Immature natural killer cell (primary cell): ENCODE measurements around the gene SESN3. TPM values are rescaled to one million over a fixed set of nuclear protein-coding genes. Genes with fewer than 3 reads are reported as not detected.
"Not testable (repeated sequence)": the region's sequence is repeated elsewhere in the genome, so short reads cannot be mapped to it uniquely, and the experiment has no call there.

ENCODE experiments used
- DNase-seq, 3 donors: peaks; one replicate each; pipeline ENCODE4 v3.0.0; 2022; ENCODE audit warnings: mixed read lengths in 1 of 3
- H3K27ac Mint-ChIP-seq, 6 donors: one replicate each; pipeline ENCODE4 v1.8.0; 2020; ENCODE audit warnings: mixed read lengths in 6 of 6, mild to moderate bottlenecking in 5 of 6, inconsistent platforms in 4 of 6, moderate library complexity in 3 of 6
- H3K27me3 Mint-ChIP-seq, 3 donors: one replicate each; pipeline ENCODE4 v1.8.0; 2020 to 2021; ENCODE audit warnings: low read depth in 3 of 3, mild to moderate bottlenecking in 3 of 3, mixed read lengths in 3 of 3, moderate library complexity in 3 of 3, inconsistent platforms in 1 of 3
- H3K36me3 Mint-ChIP-seq, 3 donors: one replicate each; pipeline ENCODE4 v1.8.0; 2020; ENCODE audit warnings: mixed read lengths in 3 of 3, inconsistent platforms in 2 of 3, mild to moderate bottlenecking in 2 of 3
- H3K4me1 Mint-ChIP-seq, 2 donors: one replicate each; pipeline ENCODE4 v1.8.0; 2020; ENCODE audit warnings: inconsistent platforms in 2 of 2, mild to moderate bottlenecking in 2 of 2, mixed read lengths in 2 of 2, moderate library complexity in 1 of 2
- H3K4me3 Mint-ChIP-seq, 5 donors: one replicate each; pipeline ENCODE4 v1.8.0; 2020; ENCODE audit warnings: mild to moderate bottlenecking in 5 of 5, mixed read lengths in 5 of 5, inconsistent platforms in 3 of 5, moderate library complexity in 3 of 5
- H3K9me3 Mint-ChIP-seq, 6 donors: one replicate each; pipeline ENCODE4 v1.8.0; 2020; ENCODE audit warnings: mild to moderate bottlenecking in 6 of 6, mixed read lengths in 6 of 6, inconsistent platforms in 4 of 6, moderate library complexity in 3 of 6
- polyA plus RNA-seq, 3 donors: library from polyadenylated mRNA; unstranded; fragments of 300-500 nt; fragmentation: Illumina TruSeq; gene quantifications; one replicate each; pipeline ENCODE4 v1.2.3, GENCODE V29; 2021

SESN3 gene
- polyA plus RNA-seq, result under 1 TPM; 0.29 to 0.45 (median 0.33) TPM

DNA sequence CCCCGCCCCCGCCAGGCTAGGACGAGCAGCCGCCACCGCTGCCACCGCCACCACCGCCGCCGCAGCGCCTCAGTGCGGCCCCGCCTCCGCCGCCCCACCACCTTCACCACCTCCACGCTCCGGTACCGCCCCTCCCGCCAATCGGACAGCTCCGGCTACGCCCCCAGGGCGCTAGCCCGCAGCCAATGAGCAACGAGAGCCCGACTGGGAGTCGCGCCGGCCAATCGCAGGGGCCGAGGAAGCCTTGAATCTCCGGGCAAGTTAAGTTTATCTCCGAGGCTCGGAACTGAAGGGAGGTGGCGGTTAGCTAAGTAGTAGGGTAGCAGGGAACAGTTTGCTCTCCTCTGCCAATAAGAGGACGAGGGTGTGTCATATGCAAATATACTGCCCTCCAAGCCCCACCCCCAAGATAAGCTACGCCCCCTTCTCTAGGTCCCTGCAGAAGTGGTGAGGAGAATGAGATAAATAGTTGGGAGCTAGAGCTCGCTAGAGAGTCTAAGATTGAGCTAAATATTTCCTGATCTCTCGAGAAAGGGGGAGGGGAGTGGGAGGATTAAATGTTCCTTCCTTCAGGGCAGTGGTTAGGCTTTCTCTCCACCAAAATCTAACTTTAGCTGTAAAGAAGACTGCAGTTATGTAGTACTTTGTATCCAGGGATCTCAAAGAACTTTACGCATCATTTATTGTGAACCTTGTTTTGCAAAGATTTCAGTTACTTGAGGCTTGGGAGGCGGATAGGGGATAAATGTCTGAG is at the start of gene SESN3:
TSS of gene SESN3 (minus strand) at position 76 of the 754 bp plus-strand sequence. CDS start 342 bp downstream, outside the sequence.
- Mint-ChIP-seq H3K27me3 (peaks cover 7 to 27% (median 8%) of the 10 kb centered on the region in 3 donors), H3K4me1 (peaks cover 12 to 15% of the 10 kb centered on the region in 2 donors), H3K27ac (peak within 1 kb of the TSS; percentile 30 to 84 (median 73)), H3K4me3 (peak within 1 kb of the TSS; percentile 91 to 96 (median 92)), H3K36me3 (no peaks in the 10 kb centered on the region), H3K9me3 (no peaks in the 10 kb centered on the region)
- DNase-seq, result peak; percentile 98 to 99 (median 98)

GRCh38 chr11:95279921-95280868 is 49.2 kb upstream of the SESN3 start:
- H3K27ac Mint-ChIP-seq, result no peak overlapping the region
- H3K27me3 Mint-ChIP-seq, result peaks cover 0 to 6% (median 5%) of the 10 kb centered on the region in 3 donors
- H3K4me3 Mint-ChIP-seq, result no peak overlapping the region
- H3K36me3 Mint-ChIP-seq, result no peaks in the 10 kb centered on the region
- H3K9me3 Mint-ChIP-seq, result no peaks in the 10 kb centered on the region
- H3K4me1 Mint-ChIP-seq, result no peaks in the 10 kb centered on the region
- no peak for DNase-seq

DNA sequence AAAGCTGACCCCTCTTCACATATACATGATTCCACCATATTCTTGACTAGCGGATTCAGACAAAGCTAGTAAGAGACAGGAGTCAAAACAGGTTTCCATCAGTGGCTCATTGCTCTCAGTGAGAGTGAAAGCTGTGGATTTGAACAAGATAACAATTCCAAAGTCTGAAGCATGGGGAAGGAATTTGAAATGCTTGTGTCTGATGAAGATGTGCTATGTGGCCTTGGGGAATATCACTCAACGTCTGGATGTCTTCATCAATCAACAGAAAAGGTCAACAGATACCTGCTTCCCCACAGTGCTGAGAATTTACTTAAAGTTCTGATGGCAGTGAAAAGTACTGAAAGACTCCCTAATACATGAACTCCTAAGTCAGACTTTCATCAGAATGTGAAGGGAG is 46.9 kb upstream of the SESN3 start:
- Mint-ChIP-seq H3K27me3 (peaks cover 0 to 4% (median 1%) of the 10 kb centered on the region in 3 donors), H3K4me1 (no peaks in the 10 kb centered on the region), H3K9me3 (peaks cover 0 to 2% (median 0%) of the 10 kb centered on the region in 6 donors), H3K36me3 (no peaks in the 10 kb centered on the region), H3K4me3 (no peak overlapping the region), H3K27ac (no peak overlapping the region)
- DNase-seq, result no peak

DNA sequence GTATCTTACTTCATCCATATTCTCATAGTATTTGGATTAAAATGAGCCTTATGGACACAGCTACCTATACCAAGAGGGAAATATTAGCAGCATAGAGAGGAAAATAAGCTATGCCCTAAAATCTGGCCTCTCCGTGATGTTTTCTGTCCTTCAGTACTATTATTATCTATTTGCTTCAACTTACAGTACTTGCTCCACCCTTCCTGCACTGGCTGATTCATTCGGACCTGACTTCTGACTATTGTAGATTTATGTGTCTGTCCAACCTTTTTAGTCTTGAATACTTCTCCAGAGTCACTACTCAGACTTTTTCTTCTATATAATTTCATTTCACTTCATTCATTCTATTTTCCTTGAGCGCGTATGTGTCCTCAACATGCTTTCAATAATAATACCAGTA is 45.1 kb upstream of the SESN3 start:
- no peak overlapping the region for H3K4me3 Mint-ChIP-seq
- H3K9me3 Mint-ChIP-seq, result peaks cover 0 to 2% (median 0%) of the 10 kb centered on the region in 6 donors
- no peaks in the 10 kb centered on the region for H3K36me3 Mint-ChIP-seq
- DNase-seq, result no peak
- H3K27me3 Mint-ChIP-seq, result peaks cover 0 to 4% (median 1%) of the 10 kb centered on the region in 3 donors
- H3K4me1 Mint-ChIP-seq, result no peaks in the 10 kb centered on the region
- no peak overlapping the region for H3K27ac Mint-ChIP-seq

- H3K27ac Mint-ChIP-seq, result not testable (repeated sequence)
These were observed 42.6 kb upstream of the SESN3 start for GRCh38 chr11:95273618-95274017.

DNA sequence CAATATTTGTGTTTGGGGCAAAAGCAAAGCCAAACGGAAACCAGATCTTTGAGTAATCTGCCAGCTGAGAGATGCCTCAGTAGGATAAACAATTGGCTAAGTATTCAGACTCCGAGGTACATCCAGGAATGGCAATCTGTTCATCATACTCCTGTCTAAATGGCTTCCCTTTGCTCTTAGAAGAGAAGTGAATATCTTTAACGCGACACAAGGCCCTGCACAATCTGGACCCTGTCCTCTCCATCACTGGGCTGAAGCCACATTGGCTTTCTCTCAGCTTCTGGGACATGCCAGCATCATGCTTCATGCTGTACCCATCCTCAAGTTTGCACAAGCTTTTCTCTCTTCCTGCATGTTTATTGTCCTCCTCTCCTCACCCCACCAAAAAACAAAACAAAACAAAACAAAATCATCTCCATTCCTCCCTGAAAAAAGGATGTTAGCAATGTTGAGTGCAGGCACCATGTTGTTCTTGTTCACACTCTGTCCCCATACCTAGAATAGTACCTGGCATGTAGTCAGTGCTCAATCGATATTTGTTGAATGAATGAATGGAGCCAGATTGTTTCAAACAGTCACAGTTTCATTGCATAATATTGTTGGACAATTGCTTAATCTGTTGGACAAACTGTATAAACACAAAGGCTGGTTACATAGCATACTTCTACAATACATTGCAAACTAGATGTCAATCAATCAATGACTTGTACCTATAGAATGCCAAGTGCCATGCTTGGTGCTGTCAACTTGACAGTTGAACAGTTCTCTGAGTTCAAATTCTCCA is 38.2 kb upstream of the SESN3 start:
- Mint-ChIP-seq H3K27ac (no peak overlapping the region), H3K9me3 (no peaks in the 10 kb centered on the region), H3K36me3 (no peaks in the 10 kb centered on the region), H3K27me3 (peaks cover 2 to 7% (median 3%) of the 10 kb centered on the region in 3 donors), H3K4me3 (no peak overlapping the region), H3K4me1 (no peaks in the 10 kb centered on the region)
- DNase-seq, result no peak

More at GRCh38 chr11:95273618-95274017, 42.6 kb upstream of the SESN3 start:
- not testable (repeated sequence) for H3K36me3 Mint-ChIP-seq, H3K4me3 Mint-ChIP-seq, H3K4me1 Mint-ChIP-seq, DNase-seq, H3K9me3 Mint-ChIP-seq, H3K27me3 Mint-ChIP-seq

- Mint-ChIP-seq H3K4me1 (peaks cover 4 to 6% of the 10 kb centered on the region in 2 donors), H3K27ac (no peak overlapping the region), H3K27me3 (peaks cover 3 to 6% (median 4%) of the 10 kb centered on the region in 3 donors), H3K9me3 (no peaks in the 10 kb centered on the region), H3K4me3 (no peak overlapping the region), H3K36me3 (no peaks in the 10 kb centered on the region)
- no peak for DNase-seq
These were observed 37.4 kb upstream of the SESN3 start for GRCh38 chr11:95268391-95268790.

DNA sequence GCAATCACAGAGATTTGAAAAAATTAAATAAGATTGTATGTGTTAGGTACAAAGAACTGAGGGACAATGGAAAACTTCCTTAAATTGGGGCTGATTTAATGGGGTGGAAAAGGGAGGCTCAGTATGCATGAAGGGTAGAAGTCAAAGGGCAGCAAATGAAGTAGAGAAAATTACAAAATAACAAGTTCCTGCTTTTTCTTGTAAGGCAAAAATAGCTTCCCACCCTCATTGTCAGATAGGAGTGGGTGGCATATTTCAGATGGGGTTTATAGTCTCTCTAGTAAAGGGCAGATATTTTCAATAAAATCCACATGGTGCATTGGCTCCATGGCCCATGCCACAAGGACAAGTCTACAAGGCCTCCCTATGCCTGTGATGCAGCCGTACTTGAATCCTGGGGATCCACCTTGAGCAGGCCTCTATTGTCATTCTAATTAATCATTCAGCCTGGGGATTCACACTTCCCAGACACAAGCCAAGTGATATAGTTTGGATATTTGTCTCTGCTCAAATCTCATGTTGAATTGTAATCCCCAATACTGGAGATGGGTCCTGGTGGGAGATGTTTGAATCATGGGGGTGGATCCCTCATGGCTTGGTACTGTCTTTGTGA is 36.7 kb upstream of the SESN3 start:
- Mint-ChIP-seq H3K4me1 (peaks cover 4 to 10% of the 10 kb centered on the region in 2 donors), H3K27ac (no peak overlapping the region), H3K27me3 (peaks cover 3 to 6% (median 4%) of the 10 kb centered on the region in 3 donors), H3K9me3 (no peaks in the 10 kb centered on the region), H3K4me3 (no peak overlapping the region), H3K36me3 (no peaks in the 10 kb centered on the region)
- no peak for DNase-seq

- no peak overlapping the region for H3K27ac Mint-ChIP-seq
- H3K36me3 Mint-ChIP-seq, result no peaks in the 10 kb centered on the region
- H3K4me3 Mint-ChIP-seq, result no peak overlapping the region
- no peaks in the 10 kb centered on the region for H3K9me3 Mint-ChIP-seq
- peaks cover 3 to 6% (median 6%) of the 10 kb centered on the region in 3 donors for H3K27me3 Mint-ChIP-seq
- no peak for DNase-seq
- peaks cover 4 to 10% of the 10 kb centered on the region in 2 donors for H3K4me1 Mint-ChIP-seq
These were observed 35.9 kb upstream of the SESN3 start for GRCh38 chr11:95266751-95267374.

- Mint-ChIP-seq H3K4me3 (no peak overlapping the region), H3K27me3 (peaks cover 3 to 6% (median 6%) of the 10 kb centered on the region in 3 donors), H3K36me3 (no peaks in the 10 kb centered on the region), H3K9me3 (no peaks in the 10 kb centered on the region), H3K27ac (no peak overlapping the region), H3K4me1 (peaks cover 4 to 10% of the 10 kb centered on the region in 2 donors)
- no peak for DNase-seq
These were observed 33.9 kb upstream of the SESN3 start for GRCh38 chr11:95264881-95265280.

- H3K4me1 Mint-ChIP-seq, result peaks cover 4 to 10% of the 10 kb centered on the region in 2 donors
- no peak for DNase-seq
- no peaks in the 10 kb centered on the region for H3K36me3 Mint-ChIP-seq
- no peak overlapping the region for H3K4me3 Mint-ChIP-seq
- peaks cover 0 to 7% (median 3%) of the 10 kb centered on the region in 3 donors for H3K27me3 Mint-ChIP-seq
- H3K9me3 Mint-ChIP-seq, result peaks cover 0 to 2% (median 0%) of the 10 kb centered on the region in 6 donors
- no peak overlapping the region for H3K27ac Mint-ChIP-seq
These were observed 32.2 kb upstream of the SESN3 start for GRCh38 chr11:95262994-95263765.

GRCh38 chr11:95257456-95257971 is 26.5 kb upstream of the SESN3 start:
- Mint-ChIP-seq H3K27me3 (peaks cover 0 to 6% (median 0%) of the 10 kb centered on the region in 3 donors), H3K36me3 (no peaks in the 10 kb centered on the region), H3K9me3 (peaks cover 0 to 2% (median 0%) of the 10 kb centered on the region in 6 donors), H3K4me3 (no peak overlapping the region), H3K27ac (no peak overlapping the region), H3K4me1 (peaks cover 15 to 22% of the 10 kb centered on the region in 2 donors)
- no peak for DNase-seq
